K562 (cell line): ENCODE results near the gene RBM19. TPM values are rescaled to one million over a fixed set of nuclear protein-coding genes. Genes with fewer than 3 reads are reported as not detected.
A peak's percentile ranks its signal among the peaks of the same experiment; 100 is the strongest.

Experiments
- CREB1 ChIP-seq, 2 experiments: sonication (generic) in 1 of 2; formaldehyde crosslinking in 1 of 2; IDR thresholded peaks; 2 replicates each; pipeline versions ENCODE4 v1.6.1 to v1.8.0; 2012 to 2022; ENCODE audit warnings: inconsistent platforms in 1 of 2, mild to moderate bottlenecking in 1 of 2, missing genetic modification reagents in 1 of 2, moderate library complexity in 1 of 2
- E2F6 ChIP-seq, 2 experiments: IDR thresholded peaks; 2 replicates each; pipeline ENCODE4 v1.6.1; 2011; ENCODE audit warnings: borderline replicate concordance in 1 of 2, control low read depth in 1 of 2, low read depth in 1 of 2, low read length in 1 of 2, mild to moderate bottlenecking in 1 of 2, mixed read lengths in 1 of 2, moderate library complexity in 1 of 2; ENCODE audit not compliant: insufficient read depth in 1 of 2, insufficient read length in 1 of 2, poor library complexity in 1 of 2, severe bottlenecking in 1 of 2; ENCODE audit errors: extremely low read depth in 1 of 2
- FOXK1 ChIP-seq: sonication (generic); formaldehyde crosslinking; IDR thresholded peaks from 2 replicates; pipeline ENCODE4 v1.8.0; 2022; ENCODE audit warnings: missing genetic modification reagents, mild to moderate bottlenecking, borderline replicate concordance
- GTF2E2 ChIP-seq: fragments of 200-800 bp; sonication (Bioruptor generic); IDR thresholded peaks from 2 replicates; pipeline ENCODE4 v1.6.1; 2016; ENCODE audit warnings: missing genetic modification characterization, missing compliant biosample characterization
- MGA ChIP-seq: fragments of 450-650 bp; IDR thresholded peaks from 2 replicates; pipeline ENCODE4 v1.6.1; 2016; ENCODE audit warnings: mild to moderate bottlenecking, moderate library complexity
- RBFOX2 ChIP-seq: fragments of 200-400 bp; formaldehyde crosslinking; IDR thresholded peaks from 2 replicates; pipeline ENCODE4 v1.6.1; 2017; ENCODE audit warnings: low read depth, mild to moderate bottlenecking, low read length, moderate library complexity
- SRSF9 ChIP-seq: fragments of 200-400 bp; formaldehyde crosslinking; IDR thresholded peaks from 2 replicates; pipeline ENCODE4 v1.6.1; 2017; ENCODE audit warnings: low read depth, low read length, borderline replicate concordance
- TCF3 ChIP-seq: sonication (generic); formaldehyde crosslinking; IDR thresholded peaks from 2 replicates; pipeline ENCODE4 v1.4.0; 2020; ENCODE audit warnings: mild to moderate bottlenecking, missing genetic modification reagents
- THAP12 ChIP-seq: fragments of 250-450 bp; sonication (Bioruptor Pico); IDR thresholded peaks from 2 replicates; pipeline ENCODE4 v1.9.0; 2021; ENCODE audit warnings: mild to moderate bottlenecking, inconsistent platforms
- ZFPM2 ChIP-seq: fragments of 250-450 bp; sonication (Bioruptor Pico); IDR thresholded peaks from 2 replicates; pipeline ENCODE4 v1.5.1; 2022; ENCODE audit warnings: mild to moderate bottlenecking
- polyA plus RNA-seq, 8 experiments: library from polyadenylated mRNA; depleted of rRNA in 4 of 8; stranded (reverse) in 5 of 8; unstranded in 3 of 8; fragments of >200 nt; fragmentation: Nextera tagmentation in 2 of 8; fragmentation: Illumina TruSeq in 1 of 8; extraction: Ambion mirVana in 2 of 8; extraction: Trizol in 1 of 8; gene quantifications; 2 replicates each; pipeline versions ENCODE4 v1.2.1 to v1.2.3, GENCODE V29; 2011 to 2014; ENCODE audit warnings: inconsistent platforms in 1 of 8, missing spikeins in 1 of 8
- total RNA-seq, 7 experiments: library from RNA; depleted of rRNA in 6 of 7; stranded (reverse); fragments of >200 nt in 6 of 7; fragmentation: Illumina TruSeq in 2 of 7; extraction: Trizol in 2 of 7; gene quantifications; 2 replicates each; pipeline versions ENCODE4 v1.2.1 to v1.2.3, GENCODE V29; 2011 to 2021; ENCODE audit warnings: low replicate concordance in 1 of 7

RBM19 gene
- total and polyA plus RNA-seq, 9 of the 15 experiments (the other 6 are each of a cell fraction or from before 2014, with no cell fraction given), result 16.0 to 58.4 (median 37.9) TPM

- peak; percentile 94 for TF ChIP-seq MGA
- 0 out of 2 replicates have a peak, but pooled peaks have one; percentile 55 for TF ChIP-seq GTF2E2 (tag)
- peak; percentile 79 to 87 for TF ChIP-seq E2F6 (IDR thresholded peaks at IDR 0.05; ENCODE audit: borderline replicate concordance in 1 of 2, extremely low read depth in 1 of 2, insufficient read depth in 1 of 2, insufficient read length in 1 of 2, low read depth in 1 of 2, low read length in 1 of 2, poor library complexity in 1 of 2, severe bottlenecking in 1 of 2)
- TF ChIP-seq FOXK1 (CRISPR knock-in tag), result no peak
- peak; percentile 74 for TF ChIP-seq TCF3 (CRISPR knock-in tag)
- no peak for TF ChIP-seq ZFPM2 (CRISPR knock-in tag)
- TF ChIP-seq THAP12 (CRISPR knock-in tag), result no peak
- no peak for TF ChIP-seq CREB1 (IDR thresholded peaks at IDR 0.05)
- TF ChIP-seq CREB1 (CRISPR knock-in tag; IDR thresholded peaks at IDR 0.05), result peak; percentile 78
- TF ChIP-seq RBFOX2, result peak; percentile 66
- no peak for TF ChIP-seq SRSF9
Measured at GRCh38 chr12:113933201-113933786, 32.8 kb downstream of the RBM19 start (continued).
